WTC11 (cell line): Measurements from ENCODE around the gene FOXL1. TPM values are rescaled to one million over a fixed set of nuclear protein-coding genes. Genes with fewer than 3 reads are reported as not detected.

Experiments used
- ATAC-seq: fragments of 200-7000 bp; cut with Tn5 transposase; 2 replicates; pipeline ENCODE4 v1.10.0; 2021; ENCODE audit warnings: mild to moderate bottlenecking, moderate library complexity
- CTCF ChIA-PET: fragments of 300-600 bp; sonication (Branson Sonifier 250); formaldehyde crosslinking; loops from one replicate; lab custom pipeline; 2021; ENCODE audit warnings: antibody characterized with exemption; lab: Charles Lee
- POLR2A ChIA-PET: fragments of 350-600 bp; sonication (Branson Sonifier 250); formaldehyde crosslinking; loops from one replicate; lab custom pipeline; 2021; ENCODE audit warnings: antibody characterized with exemption; lab: Charles Lee
- DNase-seq: peaks from one replicate; pipeline ENCODE4 v3.0.0; 2021; ENCODE audit warnings: low spot score
- H3K27ac Mint-ChIP-seq: 2 replicates; pipeline ENCODE4 v1.8.0; 2021; ENCODE audit warnings: mixed read lengths
- H3K27me3 Mint-ChIP-seq: 2 replicates; pipeline ENCODE4 v1.8.0; 2021; ENCODE audit warnings: low read depth, mild to moderate bottlenecking, moderate library complexity, mixed read lengths
- H3K36me3 Mint-ChIP-seq: 2 replicates; pipeline ENCODE4 v1.8.0; 2021; ENCODE audit warnings: mixed read lengths
- H3K4me1 Mint-ChIP-seq: 2 replicates; pipeline ENCODE4 v1.8.0; 2022; ENCODE audit warnings: mixed read lengths
- H3K4me3 Mint-ChIP-seq: 2 replicates; pipeline ENCODE4 v1.8.0; 2021; ENCODE audit warnings: mild to moderate bottlenecking, moderate library complexity, mixed read lengths
- H3K9me3 Mint-ChIP-seq: 2 replicates; pipeline ENCODE4 v1.8.0; 2021; ENCODE audit warnings: mixed read lengths
- ARID4B ChIP-seq: sonication (generic); formaldehyde crosslinking; IDR thresholded peaks from 2 replicates; pipeline ENCODE4 v1.8.0; 2023; ENCODE audit warnings: missing genetic modification reagents, mild to moderate bottlenecking, borderline replicate concordance
- CBFB ChIP-seq: sonication (generic); formaldehyde crosslinking; IDR thresholded peaks from 2 replicates; pipeline ENCODE4 v1.8.1; 2022; ENCODE audit warnings: mild to moderate bottlenecking, low read depth, missing genetic modification reagents
- CTCF ChIP-seq: fragments of 200-600 bp; IDR thresholded peaks from 2 replicates; pipeline ENCODE4 v1.8.0; 2022; ENCODE audit warnings: antibody characterized with exemption
- ELF4 ChIP-seq: sonication (generic); formaldehyde crosslinking; IDR thresholded peaks from 2 replicates; pipeline ENCODE4 v1.8.1; 2022; ENCODE audit warnings: low read depth, mild to moderate bottlenecking, moderate library complexity, missing genetic modification reagents
- GTF2I ChIP-seq: fragments of 250-450 bp; sonication (Bioruptor Pico); conservative IDR thresholded peaks from 2 replicates; pipeline ENCODE4 v1.4.0; 2021; ENCODE audit warnings: mild to moderate bottlenecking
- JUN ChIP-seq: sonication (generic); formaldehyde crosslinking; IDR thresholded peaks from 2 replicates; pipeline ENCODE4 v1.8.0; 2023; ENCODE audit warnings: mild to moderate bottlenecking, missing genetic modification reagents
- NFYB ChIP-seq: sonication (generic); formaldehyde crosslinking; conservative IDR thresholded peaks from 2 replicates; pipeline ENCODE4 v1.8.0; 2022; ENCODE audit warnings: low read depth, missing genetic modification reagents
- NR3C1 ChIP-seq: sonication (generic); formaldehyde crosslinking; conservative IDR thresholded peaks from 2 replicates; pipeline ENCODE4 v1.8.1; 2023; ENCODE audit warnings: low read depth, mild to moderate bottlenecking, missing genetic modification reagents
- SP1 ChIP-seq: sonication (generic); formaldehyde crosslinking; conservative IDR thresholded peaks from 2 replicates; pipeline ENCODE4 v1.8.1; 2022; ENCODE audit warnings: missing genetic modification reagents
- ZNF138 ChIP-seq: sonication (generic); formaldehyde crosslinking; conservative IDR thresholded peaks from 2 replicates; pipeline ENCODE4 v1.8.1; 2022; ENCODE audit warnings: mild to moderate bottlenecking, moderate library complexity, missing genetic modification reagents
- ZNF219 ChIP-seq: sonication (generic); formaldehyde crosslinking; IDR thresholded peaks from 2 replicates; pipeline ENCODE4 v1.8.0; 2023; ENCODE audit warnings: missing genetic modification reagents, mild to moderate bottlenecking, borderline replicate concordance
- ZNF423 ChIP-seq: fragments of 250-450 bp; sonication (Bioruptor Pico); IDR thresholded peaks from 2 replicates; pipeline ENCODE4 v2.1.2; 2022; ENCODE audit warnings: mild to moderate bottlenecking, moderate library complexity
- ZNF512 ChIP-seq: sonication (generic); formaldehyde crosslinking; IDR thresholded peaks from 2 replicates; pipeline ENCODE4 v1.8.1; 2022; ENCODE audit warnings: missing genetic modification reagents, borderline replicate concordance
- total RNA-seq: library from RNA; stranded (reverse); gene quantifications from 3 replicates; pipeline ENCODE4 v1.2.3, GENCODE V29; 2021

Gene FOXL1
- total RNA-seq, 1 experiment from 2014 or later = 0.33 TPM

- Mint-ChIP-seq H3K9me3 (no peaks in the 10 kb centered on the region), H3K27ac (no peak overlapping the region), H3K36me3 (no peaks in the 10 kb centered on the region), H3K4me1 (peaks cover 30% of the 10 kb centered on the region), H3K27me3 (peaks cover 87% of the 10 kb centered on the region), H3K4me3 (peak overlapping the region; percentile 60)
- ChIA-PET POLR2A (no interaction called here), CTCF (interaction anchor here (0.7 to 2.9 kb wide), 4 partner anchors 308 to 713 kb away, joined by 3 to 7 read pairs (median 4); no protein-coding TSS in a partner anchor)
- DNase-seq (peak; percentile 45), ATAC-seq (no peak)
- TF ChIP-seq CTCF = no peak
- TF ChIP-seq JUN (CRISPR knock-in tag) = no peak
- no peak for TF ChIP-seq ELF4 (CRISPR knock-in tag)
- no peak for TF ChIP-seq ZNF138 (CRISPR knock-in tag)
- no peak for TF ChIP-seq NR3C1 (CRISPR knock-in tag)
- TF ChIP-seq CBFB (CRISPR knock-in tag) = no peak
These were observed 12.5 kb upstream of the FOXL1 start for GRCh38 chr16:86565644-86566511.

- ATAC-seq (peak; percentile 49), DNase-seq (peak; percentile 93)
- Mint-ChIP-seq H3K36me3 (no peaks in the 10 kb centered on the region), H3K4me1 (peaks cover 37% of the 10 kb centered on the region), H3K27ac (no peak within 1 kb of the TSS), H3K27me3 (peaks cover 94% of the 10 kb centered on the region), H3K4me3 (peak within 1 kb of the TSS; percentile 61), H3K9me3 (no peaks in the 10 kb centered on the region)
- POLR2A ChIA-PET = no interaction called here
- CTCF ChIA-PET = interaction anchor here (1.3 to 2.9 kb wide), 3 partner anchors 308 to 713 kb away, joined by 3 to 7 read pairs (median 6); no protein-coding TSS in a partner anchor
- TF ChIP-seq GTF2I (CRISPR knock-in tag) (no peak), NFYB (CRISPR knock-in tag) (peak; percentile 70)
- TF ChIP-seq, all 79 proteins: peak for 1
These were observed 11.8 kb upstream of the FOXL1 start, which contains the start of gene FOXC2 for GRCh38 chr16:86566601-86566965. Gene FOXC2, plus strand, starts transcription at chr16:86566829. Its CDS starts 507 bp downstream, at chr16:86567336.

GRCh38 chr16:86566966-86567700 lies 11.2 kb upstream of the FOXL1 start:
- H3K27me3 Mint-ChIP-seq = peaks cover 94% of the 10 kb centered on the region
- CTCF ChIA-PET = interaction anchor here (1.3 to 2.9 kb wide), 3 partner anchors 307 to 712 kb away, joined by 3 to 7 read pairs (median 6); no protein-coding TSS in a partner anchor

GRCh38 chr16:86567701-86568581 lies 10.4 kb upstream of the FOXL1 start:
- DNase-seq (peak; percentile 48), ATAC-seq (peak; percentile 9)
- Mint-ChIP-seq H3K4me1 (peaks cover 49% of the 10 kb centered on the region), H3K4me3 (peak overlapping the region; percentile 61), H3K36me3 (no peaks in the 10 kb centered on the region), H3K9me3 (no peaks in the 10 kb centered on the region), H3K27me3 (peaks cover 94% of the 10 kb centered on the region), H3K27ac (no peak overlapping the region)
- ChIA-PET CTCF (interaction anchor here (2.9 kb wide), 1 partner anchor 306 kb away, joined by 7 read pairs; no protein-coding TSS in a partner anchor), POLR2A (no interaction called here)
- TF ChIP-seq ZNF512 (CRISPR knock-in tag) (no peak), ARID4B (CRISPR knock-in tag) (no peak), ZNF423 (CRISPR knock-in tag) (no peak)

More at GRCh38 chr16:86566966-86567700, 11.2 kb upstream of the FOXL1 start:
- peaks cover 41% of the 10 kb centered on the region for H3K4me1 Mint-ChIP-seq
- ATAC-seq (peak; percentile 26), DNase-seq (peak; percentile 53)
- H3K27ac Mint-ChIP-seq = no peak overlapping the region
- peak overlapping the region; percentile 61 for H3K4me3 Mint-ChIP-seq
- POLR2A ChIA-PET = no interaction called here
- TF ChIP-seq ZNF219 (CRISPR knock-in tag) (no peak), SP1 (peak; percentile 36; the same call in 1 of the 2 replicates), ZNF423 (CRISPR knock-in tag) (peak; percentile 33; the same call in 1 of the 2 replicates)
- H3K36me3 Mint-ChIP-seq = no peaks in the 10 kb centered on the region
- no peaks in the 10 kb centered on the region for H3K9me3 Mint-ChIP-seq
